Erythroblast (primary cell): ENCODE data around the gene GPC6.
A peak's percentile ranks its signal among the peaks of the same experiment; 100 is the strongest.
"Not testable (repeated sequence)": the region's sequence is repeated elsewhere in the genome, so short reads cannot be mapped to it uniquely, and the experiment has no call there.

Source experiments
- DNase-seq, 2 experiments: peaks; one replicate each; lab custom pipeline; 2025; lab: John Stamatoyannopoulos, UW
- GATA1 ChIP-seq: IDR thresholded peaks from 2 replicates; pipeline ENCODE4 v1.6.1; 2011; ENCODE audit warnings: low read depth, mild to moderate bottlenecking, control low read depth, low read length, moderate library complexity
- POLR2A ChIP-seq: IDR thresholded peaks from 2 replicates; pipeline ENCODE4 v1.6.1; 2011; ENCODE audit warnings: mild to moderate bottlenecking, low read length

GPC6 gene

DNA sequence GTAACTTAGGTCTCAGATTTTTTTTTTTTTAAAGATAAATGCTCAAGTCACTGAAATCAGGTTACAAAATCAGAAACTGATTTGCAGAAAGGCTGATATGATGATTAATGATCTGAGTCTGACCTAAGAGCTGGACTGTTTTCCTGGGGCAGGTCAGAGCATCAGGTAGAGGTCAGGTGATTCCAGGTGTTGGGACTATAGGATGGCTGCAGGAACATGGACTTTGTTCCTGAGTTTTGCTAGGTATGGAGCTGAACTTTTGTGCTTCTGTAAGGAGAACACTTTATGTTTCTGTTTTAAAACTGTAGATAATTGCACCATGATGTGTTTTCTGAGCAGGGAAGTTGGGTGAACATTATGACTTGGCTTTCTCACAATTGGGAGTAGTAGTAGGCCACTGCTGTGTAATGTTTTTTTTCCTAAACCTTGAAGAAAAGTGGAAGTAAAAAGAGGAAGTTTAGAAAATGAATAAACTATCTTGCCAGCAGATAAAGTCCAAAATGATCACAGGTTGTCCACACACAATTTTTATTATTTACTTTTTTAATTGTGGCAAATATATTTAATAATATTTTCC is 955.7 kb downstream of the GPC6 start:
- no peak for DNase-seq
- TF ChIP-seq POLR2A (no peak), GATA1 (no peak)

DNA sequence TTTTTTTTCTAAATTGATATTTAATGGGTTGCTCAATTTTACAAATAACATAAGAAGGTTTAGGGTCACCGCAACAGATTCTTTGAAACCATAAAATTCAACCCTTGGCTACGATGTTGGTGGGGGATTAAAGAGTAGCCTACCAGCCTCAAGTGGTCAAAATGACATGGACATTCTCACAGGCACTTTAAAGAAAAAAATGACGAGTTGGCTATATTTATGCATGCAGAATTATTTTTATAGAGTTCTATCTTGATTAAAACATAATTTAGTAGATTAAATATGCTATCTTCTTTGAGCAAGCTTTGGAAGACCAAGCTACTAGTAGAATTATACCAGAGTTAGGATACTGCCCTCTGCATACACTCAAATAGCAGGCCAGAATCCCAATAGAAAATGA is 959.9 kb downstream of the GPC6 start:
- TF ChIP-seq POLR2A (no peak), GATA1 (no peak)
- DNase-seq, result no peak

DNA sequence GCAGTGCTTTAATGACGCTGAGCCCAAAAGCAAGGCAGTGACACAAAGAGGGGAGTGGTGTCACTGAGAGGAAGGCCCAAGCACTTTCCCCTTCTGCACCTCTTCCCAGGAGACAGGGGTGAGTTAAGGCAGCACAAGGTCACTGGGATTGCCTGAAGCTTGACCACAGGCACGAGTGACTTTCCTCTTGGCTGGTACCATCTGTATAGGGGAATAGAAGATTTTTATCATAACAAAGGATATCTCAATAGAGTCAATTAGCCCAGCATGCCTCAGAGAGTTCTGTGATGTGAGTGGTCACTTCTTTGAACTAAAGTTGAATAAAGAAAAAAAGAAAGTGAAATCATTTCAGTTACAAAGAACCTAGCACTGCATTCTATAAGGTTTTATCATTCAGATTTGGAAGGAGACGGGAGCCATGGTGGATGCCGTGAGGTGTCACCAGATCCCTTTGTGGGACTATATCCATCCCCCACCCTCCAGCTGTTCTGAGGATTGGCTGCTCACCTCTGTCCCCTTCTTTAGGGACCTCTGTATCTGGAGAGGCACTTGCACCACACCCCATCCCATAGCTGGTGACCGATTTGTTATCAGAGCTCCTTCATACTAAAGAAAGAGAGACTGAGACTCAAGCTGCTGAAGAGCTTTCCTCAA is 961.7 kb downstream of the GPC6 start:
- TF ChIP-seq POLR2A (no peak), GATA1 (no peak)
- no peak for DNase-seq

DNA sequence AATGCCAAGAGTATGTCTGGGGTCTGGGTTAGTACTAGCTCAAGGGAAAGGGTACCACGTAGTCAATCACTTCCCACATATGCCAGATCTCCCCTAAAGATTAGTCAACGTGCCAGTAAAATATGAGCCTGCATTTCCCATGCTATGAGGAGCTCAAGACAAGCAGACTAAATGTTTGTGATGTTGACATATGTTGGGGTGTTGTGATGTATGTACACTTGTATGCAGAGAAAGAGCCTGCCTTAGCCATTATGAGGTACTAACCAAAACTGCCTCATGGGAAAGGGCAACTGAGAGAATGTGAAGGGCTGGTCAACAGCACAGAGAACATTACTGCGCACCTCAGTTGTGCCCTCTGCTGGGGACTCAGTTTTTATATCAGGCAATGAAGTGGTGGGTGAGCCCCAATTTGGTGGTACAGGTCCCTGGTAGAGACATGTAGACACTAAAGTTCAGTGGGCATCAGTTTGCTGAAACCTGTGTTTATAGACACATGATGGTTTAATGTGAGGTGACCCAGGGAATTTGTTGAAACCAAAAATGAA is 965.9 kb downstream of the GPC6 start:
- TF ChIP-seq GATA1, result no peak
- no peak for TF ChIP-seq POLR2A
- DNase-seq, result peak in 1 of 2 experiments; percentile 23

DNA sequence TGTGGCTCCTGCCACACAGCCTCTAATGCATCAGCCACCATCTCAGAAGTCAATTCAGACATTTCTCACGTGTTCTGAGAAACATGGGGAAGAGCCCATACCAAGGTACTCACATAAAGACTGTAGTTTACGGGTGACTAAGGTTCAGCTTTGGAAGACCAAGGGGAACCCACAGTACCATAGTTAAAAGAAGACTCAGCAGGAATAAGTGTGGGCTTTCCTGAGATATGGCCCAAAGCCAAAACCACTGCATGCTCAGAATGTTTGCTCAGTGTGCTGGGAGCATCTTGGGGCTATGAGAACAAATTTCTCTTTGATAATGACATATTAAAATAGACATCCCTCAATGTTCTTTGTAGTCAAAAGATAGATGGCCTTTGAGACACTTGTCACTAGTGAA is 969.1 kb downstream of the GPC6 start:
- TF ChIP-seq GATA1, result no peak
- no peak for TF ChIP-seq POLR2A
- DNase-seq, result no peak

DNA sequence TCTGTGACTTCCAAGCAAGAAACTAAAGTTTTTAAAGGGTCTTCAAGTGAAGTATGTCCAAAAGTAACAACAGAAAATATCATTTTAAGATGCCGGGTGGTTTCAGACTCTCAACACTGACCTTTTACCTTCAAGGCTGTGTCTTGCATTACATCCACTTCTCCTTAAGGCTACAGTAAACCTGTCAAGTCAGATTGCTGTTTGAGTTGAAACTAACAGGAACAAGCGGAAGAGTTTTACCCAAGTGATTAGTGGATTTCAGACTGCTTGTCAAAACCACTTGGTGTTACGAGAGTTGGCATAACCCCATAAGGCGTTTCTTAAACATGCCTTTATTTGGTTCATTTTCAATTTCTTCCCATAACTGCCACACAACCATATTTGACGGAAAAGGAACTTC is 969.8 kb downstream of the GPC6 start:
- no peak for DNase-seq
- TF ChIP-seq GATA1 (no peak), POLR2A (no peak)

DNA sequence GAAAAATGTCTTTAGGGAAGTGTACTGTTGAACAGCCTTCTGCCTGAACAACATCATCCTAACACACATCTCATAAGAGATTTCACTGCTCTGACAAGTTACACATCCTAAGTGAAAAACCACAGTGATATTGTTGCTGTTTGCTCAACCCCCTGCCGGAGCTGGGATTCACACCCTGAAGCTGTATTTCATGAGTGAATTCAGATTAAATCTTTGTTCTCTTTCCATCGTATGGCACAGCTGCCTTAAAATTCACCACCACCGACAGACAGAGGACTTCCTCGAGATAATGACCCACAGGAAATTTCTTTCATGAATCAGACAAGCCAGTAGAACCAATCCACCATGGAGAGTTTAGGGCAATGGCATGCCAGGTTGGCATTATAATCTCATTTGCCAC is 972.1 kb downstream of the GPC6 start:
- TF ChIP-seq POLR2A (no peak), GATA1 (no peak)
- DNase-seq, result no peak

DNA sequence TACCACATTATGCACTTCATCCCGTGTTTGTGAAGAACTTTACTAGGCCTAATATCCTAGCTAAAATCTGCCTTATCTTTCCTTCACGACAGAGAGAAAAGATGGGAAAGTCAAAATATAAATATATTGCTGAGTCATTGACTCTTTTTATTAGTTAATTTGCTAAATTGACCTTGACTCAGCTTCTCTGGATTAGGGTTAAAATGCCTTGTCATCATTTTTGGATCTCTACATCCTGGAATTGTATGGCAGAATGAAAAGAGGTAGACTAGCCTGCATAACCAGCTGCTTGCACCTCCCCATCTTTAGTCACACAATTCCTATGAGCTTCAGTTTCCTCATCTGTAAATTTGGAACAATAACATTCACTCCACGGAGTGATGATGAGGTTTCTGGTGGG is 972.5 kb downstream of the GPC6 start:
- no peak for TF ChIP-seq GATA1
- no peak for TF ChIP-seq POLR2A
- no peak for DNase-seq

DNA sequence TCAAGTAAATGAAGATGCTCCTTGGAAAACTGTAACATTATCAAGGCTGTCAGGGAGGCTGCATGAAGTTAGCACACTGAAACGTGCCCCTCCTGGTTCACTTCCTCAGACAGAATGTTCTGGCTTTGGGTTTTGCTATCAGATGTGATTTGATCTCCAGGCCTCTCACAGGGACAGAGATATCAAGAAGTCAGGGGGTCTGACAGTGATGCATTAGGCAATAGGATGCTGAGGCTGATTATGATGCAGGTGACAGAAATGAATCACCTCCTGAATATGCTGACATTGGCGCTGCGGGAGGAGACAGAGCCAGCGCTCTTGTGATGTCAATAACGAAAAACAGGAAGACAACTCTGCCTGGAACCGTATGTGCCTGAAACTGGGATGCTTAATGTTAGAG is 974.4 kb downstream of the GPC6 start:
- TF ChIP-seq GATA1 (no peak), POLR2A (no peak)
- DNase-seq, result no peak

DNA sequence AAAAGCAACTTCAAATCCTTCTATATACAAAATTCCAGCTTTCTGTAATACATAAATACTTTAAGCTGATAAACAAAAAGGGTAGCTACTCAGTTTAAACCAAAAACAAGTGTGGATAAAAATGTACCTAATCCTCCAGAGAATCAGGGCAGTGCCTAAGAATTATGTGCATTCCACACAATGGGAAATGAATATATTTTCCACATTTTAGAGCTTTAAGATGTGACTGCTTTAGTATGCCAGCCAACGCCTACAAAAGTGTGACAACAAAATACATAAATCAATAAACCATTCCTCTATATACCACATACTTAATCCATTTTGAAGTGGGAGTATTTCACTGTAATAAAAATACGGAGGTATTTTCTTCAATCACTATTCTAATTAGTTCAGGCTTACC is 977.6 kb downstream of the GPC6 start:
- TF ChIP-seq GATA1 (no peak), POLR2A (no peak)
- no peak for DNase-seq

DNA sequence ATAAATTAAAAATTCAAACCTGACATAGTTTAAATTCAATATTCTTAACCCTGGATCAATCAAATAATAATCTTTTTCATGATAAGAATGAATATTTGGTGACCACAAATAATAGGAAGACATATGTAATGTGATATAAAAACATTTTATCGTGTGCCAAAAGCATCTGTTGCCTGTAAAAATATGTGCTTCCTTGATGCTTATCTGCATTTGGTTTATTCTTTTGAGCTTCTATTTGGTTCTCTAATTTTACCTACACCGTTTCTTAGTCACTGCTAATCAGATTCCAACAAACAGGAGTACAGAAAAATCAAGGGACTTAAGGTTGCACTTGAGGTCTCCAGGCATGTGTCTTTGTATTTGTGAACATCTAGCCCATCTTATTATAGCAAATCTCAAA is 978.3 kb downstream of the GPC6 start:
- TF ChIP-seq POLR2A (no peak), GATA1 (no peak)
- DNase-seq, result no peak

DNA sequence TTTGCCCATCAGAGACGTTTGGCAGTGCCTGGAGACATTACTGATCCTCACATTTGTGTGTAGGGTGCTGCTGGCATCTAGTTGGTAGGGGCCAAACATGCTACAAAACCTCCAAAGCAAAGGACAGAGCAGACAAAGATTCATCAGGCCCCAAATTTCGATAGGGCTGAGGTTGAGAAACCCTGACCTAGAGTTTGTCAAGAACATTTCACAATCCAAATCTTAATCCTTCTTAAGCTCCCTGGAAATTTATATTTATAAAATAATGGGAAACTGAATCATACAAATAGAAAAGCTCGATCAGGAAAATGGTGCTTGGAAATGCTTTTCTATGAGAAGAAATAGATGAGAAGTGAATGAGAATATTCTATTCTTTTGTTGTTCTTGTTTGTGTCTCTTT is 979.3 kb downstream of the GPC6 start:
- TF ChIP-seq POLR2A, result no peak
- no peak for TF ChIP-seq GATA1
- no peak for DNase-seq

DNA sequence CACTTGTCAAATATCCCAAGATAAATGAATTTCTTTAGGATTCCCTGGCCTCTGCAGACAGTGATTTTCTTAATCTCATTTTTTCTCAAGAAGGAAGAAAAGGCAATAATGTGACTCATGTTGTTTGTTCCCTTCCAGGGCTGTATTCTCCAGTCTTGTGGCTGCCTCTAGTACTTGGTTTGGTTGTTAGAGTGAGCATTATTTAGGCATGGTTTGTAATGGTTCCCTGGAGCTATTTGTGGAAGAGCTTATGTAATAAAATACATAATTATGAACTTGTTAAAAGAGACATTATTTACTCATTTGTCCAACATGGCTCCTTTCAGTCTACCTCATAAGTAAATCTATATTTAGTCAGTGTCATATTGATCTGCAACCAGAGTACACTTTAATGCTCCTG is 982.5 kb downstream of the GPC6 start:
- DNase-seq, result no peak
- TF ChIP-seq GATA1 (no peak), POLR2A (no peak)

DNA sequence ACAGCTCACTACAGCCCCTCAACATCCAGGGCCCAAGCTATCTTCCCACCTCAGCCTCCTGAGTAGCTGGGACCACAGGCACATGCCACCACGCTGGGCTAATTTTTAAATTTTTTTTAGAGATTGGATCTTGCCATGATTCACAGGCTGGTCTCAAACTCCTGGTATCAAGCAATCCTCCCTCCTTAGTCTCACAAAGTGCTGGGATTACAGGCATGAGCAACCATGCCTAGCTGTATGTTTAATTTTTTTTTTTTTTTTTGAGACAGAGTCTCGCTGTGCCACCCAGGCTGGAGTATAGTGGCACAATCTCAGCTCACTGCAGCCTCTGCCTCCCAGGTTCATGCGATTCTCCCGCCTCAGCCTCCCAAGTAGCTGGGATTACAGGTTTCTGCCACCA is 983.3 kb downstream of the GPC6 start:
- DNase-seq, result not testable (repeated sequence)

DNA sequence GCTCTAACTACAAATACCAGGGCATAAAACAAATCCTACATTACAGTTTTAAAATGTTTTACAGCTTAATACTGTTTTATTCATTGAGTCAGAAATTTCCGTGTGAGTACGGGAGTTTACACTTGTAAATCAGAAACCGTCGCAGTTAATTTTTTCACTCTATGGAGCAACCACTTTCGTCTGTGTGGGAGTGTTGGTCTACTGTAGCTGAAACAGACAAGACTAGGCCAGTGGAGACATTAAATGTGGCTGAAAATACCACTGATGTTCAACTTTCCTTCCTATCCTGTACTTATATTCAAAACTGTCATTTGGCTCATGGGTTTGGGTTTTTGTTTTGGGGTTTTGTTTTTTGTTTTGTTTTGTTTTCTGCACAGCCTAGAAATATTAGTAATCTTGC is 984.2 kb downstream of the GPC6 start:
- no peak for DNase-seq
- TF ChIP-seq GATA1, result no peak
- no peak for TF ChIP-seq POLR2A

DNA sequence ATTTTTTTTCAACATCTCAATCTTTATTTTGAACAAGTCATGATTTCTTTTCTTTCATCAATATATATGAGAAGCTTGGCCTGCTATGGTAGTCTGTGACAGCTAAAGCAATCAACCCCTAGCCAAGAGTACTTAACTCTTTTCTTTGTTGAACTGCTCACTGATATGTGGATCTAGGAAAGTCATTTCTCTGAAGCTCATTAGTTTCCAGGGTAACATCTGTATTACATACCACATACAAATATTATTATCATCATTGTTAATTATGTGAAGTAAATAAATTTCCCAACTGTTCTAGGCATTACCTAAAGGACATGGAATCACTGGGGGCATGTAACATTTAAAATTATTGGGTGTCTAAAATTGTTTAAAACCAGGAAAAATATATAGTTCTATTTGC is 985.6 kb downstream of the GPC6 start:
- no peak for TF ChIP-seq POLR2A
- no peak for TF ChIP-seq GATA1
- no peak for DNase-seq
